A549 (cell line): ENCODE results near the gene GABRR1. TPM values are rescaled to one million over a fixed set of nuclear protein-coding genes. Genes with fewer than 3 reads are reported as not detected.

ENCODE experiments used
- ATAC-seq, 2 experiments: fragments of 200-7000 bp in 1 of 2; fragments of >200 bp in 1 of 2; cut with Nextera tagmentation in 1 of 2; cut with Tn5 transposase in 1 of 2; 3 replicates each; pipeline versions ENCODE4 v1.8.0 to v1.9.1; 2018 to 2020; ENCODE audit warnings: mild to moderate bottlenecking in 1 of 2, moderate library complexity in 1 of 2
- CTCF ChIA-PET: fragments of 300-600 bp; sonication (Branson Sonifier 250); formaldehyde crosslinking; extraction: SDS; loops from one replicate; lab custom pipeline; 2021; ENCODE audit warnings: antibody characterized with exemption, inconsistent platforms; lab: Yijun Ruan, JAX
- POLR2A ChIA-PET: fragments of 350-600 bp; formaldehyde crosslinking; extraction: SDS; loops from one replicate; lab custom pipeline; 2021; ENCODE audit warnings: antibody characterized with exemption, inconsistent platforms; lab: Yijun Ruan, JAX
- DNase-seq, 2 experiments: peaks; one replicate each; pipeline versions ENCODE4 v3.0.0 to v3.0.0-alpha.2; 2011 to 2016; ENCODE audit warnings: low read depth in 1 of 2, low spot score in 1 of 2
- FAIRE-seq: peaks from 2 replicates; lab custom pipeline; 2011; peaks lifted over from hg19 to GRCh38; lab: Jason Lieb, UNC
- H3K27ac ChIP-seq, 2 experiments: fragments of >200 bp; sonication (Bioruptor Twin); formaldehyde crosslinking; 3 replicates each; pipeline ENCODE4 v1.5.1; 2016 to 2017
- H3K4me1 ChIP-seq: fragments of >200 bp; sonication (Bioruptor Twin); formaldehyde crosslinking; 3 replicates; pipeline ENCODE4 v1.6.1; 2016
- H3K4me2 ChIP-seq: fragments of >200 bp; sonication (Bioruptor Twin); formaldehyde crosslinking; 3 replicates; pipeline ENCODE4 v1.6.1; 2016
- H3K4me3 ChIP-seq: fragments of >200 bp; sonication (Bioruptor Twin); formaldehyde crosslinking; 3 replicates; pipeline ENCODE4 v1.5.1; 2016
- H3K9me3 ChIP-seq: fragments of >200 bp; sonication (Bioruptor Twin); formaldehyde crosslinking; 3 replicates; pipeline ENCODE4 v1.6.1; 2016
- CTCF ChIP-seq: fragments of >200 bp; sonication (Bioruptor Twin); formaldehyde crosslinking; IDR thresholded peaks from 3 replicates; pipeline ENCODE4 v1.5.1; 2016
- EHF ChIP-seq: fragments of 250-450 bp; sonication (Bioruptor Pico); IDR thresholded peaks from 2 replicates; pipeline ENCODE4 v1.5.0; 2020; ENCODE audit warnings: mild to moderate bottlenecking
- EP300 ChIP-seq, 2 experiments: fragments of >200 bp; sonication (Bioruptor Twin); formaldehyde crosslinking; IDR thresholded peaks; 2 replicates in 1 of 2; 3 replicates in 1 of 2; pipeline ENCODE4 v1.6.1; 2016 to 2017
- FOSB ChIP-seq: fragments of 250-450 bp; sonication (Bioruptor Pico); IDR thresholded peaks from 2 replicates; pipeline ENCODE4 v1.5.0; 2020; ENCODE audit warnings: mild to moderate bottlenecking, moderate library complexity
- GATA3 ChIP-seq: IDR thresholded peaks from 2 replicates; pipeline ENCODE4 v1.6.1; 2012; ENCODE audit warnings: borderline replicate concordance
- HDAC2 ChIP-seq: fragments of 200-600 bp; sonication (generic); IDR thresholded peaks from 2 replicates; pipeline ENCODE4 v1.6.1; 2016
- HEYL ChIP-seq: fragments of 250-450 bp; sonication (Bioruptor Pico); IDR thresholded peaks from 2 replicates; pipeline ENCODE4 v1.8.0; 2021; ENCODE audit warnings: mild to moderate bottlenecking, moderate library complexity
- HOXB13 ChIP-seq: fragments of 250-450 bp; sonication (Bioruptor Pico); IDR thresholded peaks from 2 replicates; pipeline ENCODE4 v1.5.0; 2020; ENCODE audit warnings: low read depth, mild to moderate bottlenecking, moderate library complexity
- HOXB5 ChIP-seq: fragments of 250-450 bp; sonication (Bioruptor Pico); IDR thresholded peaks from 2 replicates; pipeline ENCODE4 v1.5.0; 2020; ENCODE audit warnings: mild to moderate bottlenecking, moderate library complexity
- MAFK ChIP-seq: fragments of 450-650 bp; IDR thresholded peaks from 2 replicates; pipeline ENCODE4 v1.6.1; 2014; ENCODE audit not compliant: partially characterized antibody
- MYC ChIP-seq: IDR thresholded peaks from 2 replicates; pipeline ENCODE4 v1.6.1; 2012; ENCODE audit warnings: mild to moderate bottlenecking, inconsistent platforms, low read length, improper control_type of control experiment, borderline replicate concordance
- PHF8 ChIP-seq: fragments of 200-600 bp; sonication (generic); IDR thresholded peaks from 2 replicates; pipeline ENCODE4 v1.6.1; 2016; ENCODE audit warnings: low read depth, mild to moderate bottlenecking, antibody characterized with exemption, moderate library complexity, borderline replicate concordance
- RARB ChIP-seq: fragments of 250-450 bp; sonication (Bioruptor Pico); IDR thresholded peaks from 2 replicates; pipeline ENCODE4 v1.8.0; 2021; ENCODE audit warnings: mild to moderate bottlenecking, moderate library complexity
- RCOR1 ChIP-seq: fragments of 150-350 bp; IDR thresholded peaks from 2 replicates; pipeline ENCODE4 v1.6.1; 2014; ENCODE audit warnings: antibody characterized with exemption, low read length, low read depth
- SREBF2 ChIP-seq: fragments of 450-650 bp; IDR thresholded peaks from 2 replicates; pipeline ENCODE4 v1.6.1; 2014; ENCODE audit warnings: mild to moderate bottlenecking, moderate library complexity
- TP53 ChIP-seq: fragments of 250-450 bp; sonication (Bioruptor Pico); IDR thresholded peaks from 2 replicates; pipeline ENCODE4 v1.5.0; 2021; ENCODE audit warnings: mild to moderate bottlenecking, moderate library complexity
- ZFP36 ChIP-seq: fragments of 450-650 bp; IDR thresholded peaks from 2 replicates; pipeline ENCODE4 v1.6.1; 2014; ENCODE audit warnings: borderline replicate concordance; ENCODE audit not compliant: partially characterized antibody
- ZNF302 ChIP-seq: fragments of 250-450 bp; sonication (Bioruptor Pico); IDR thresholded peaks from 2 replicates; pipeline ENCODE4 v1.9.0; 2021; ENCODE audit warnings: inconsistent platforms, mild to moderate bottlenecking, moderate library complexity
- WGBS: methylation state at CpG from one replicate; pipeline ENCODE4 v1.1.6; 2017; ENCODE audit errors: missing lambda C conversion rate; 5-methylcytosine and 5-hydroxymethylcytosine counted together
- polyA plus RNA-seq, 4 experiments: library from polyadenylated mRNA; depleted of rRNA in 3 of 4; stranded (reverse); fragments of >200 nt; fragmentation: RNase III in 1 of 4; extraction: RNeasy Plus Mini Kit Qiagen cat#74134 plus additional on column Dnase treatment in 1 of 4; gene quantifications; 2 replicates in 3 of 4; 3 replicates in 1 of 4; pipeline ENCODE4 v1.2.3, GENCODE V29; 2011 to 2017
- TF ChIP-seq, protein P1 (sequence below): IDR thresholded peaks from 2 replicates; pipeline ENCODE4 v1.6.1; 2012; ENCODE audit warnings: low read depth, borderline replicate concordance
- TF ChIP-seq, protein P2 (sequence below): fragments of 250-450 bp; sonication (Bioruptor Pico); IDR thresholded peaks from 2 replicates; pipeline ENCODE4 v1.5.0; 2021; ENCODE audit warnings: mild to moderate bottlenecking, moderate library complexity, borderline replicate concordance
- TF ChIP-seq, protein P3 (sequence below): fragments of 200-600 bp; sonication (generic); IDR thresholded peaks from 2 replicates; pipeline ENCODE4 v1.6.1; 2016; ENCODE audit warnings: antibody characterized with exemption, mild to moderate bottlenecking, moderate library complexity

GABRR1 gene
- polyA plus RNA-seq, 2 of the 4 experiments (the other 2 are of a cell fraction), result not detected

DNA sequence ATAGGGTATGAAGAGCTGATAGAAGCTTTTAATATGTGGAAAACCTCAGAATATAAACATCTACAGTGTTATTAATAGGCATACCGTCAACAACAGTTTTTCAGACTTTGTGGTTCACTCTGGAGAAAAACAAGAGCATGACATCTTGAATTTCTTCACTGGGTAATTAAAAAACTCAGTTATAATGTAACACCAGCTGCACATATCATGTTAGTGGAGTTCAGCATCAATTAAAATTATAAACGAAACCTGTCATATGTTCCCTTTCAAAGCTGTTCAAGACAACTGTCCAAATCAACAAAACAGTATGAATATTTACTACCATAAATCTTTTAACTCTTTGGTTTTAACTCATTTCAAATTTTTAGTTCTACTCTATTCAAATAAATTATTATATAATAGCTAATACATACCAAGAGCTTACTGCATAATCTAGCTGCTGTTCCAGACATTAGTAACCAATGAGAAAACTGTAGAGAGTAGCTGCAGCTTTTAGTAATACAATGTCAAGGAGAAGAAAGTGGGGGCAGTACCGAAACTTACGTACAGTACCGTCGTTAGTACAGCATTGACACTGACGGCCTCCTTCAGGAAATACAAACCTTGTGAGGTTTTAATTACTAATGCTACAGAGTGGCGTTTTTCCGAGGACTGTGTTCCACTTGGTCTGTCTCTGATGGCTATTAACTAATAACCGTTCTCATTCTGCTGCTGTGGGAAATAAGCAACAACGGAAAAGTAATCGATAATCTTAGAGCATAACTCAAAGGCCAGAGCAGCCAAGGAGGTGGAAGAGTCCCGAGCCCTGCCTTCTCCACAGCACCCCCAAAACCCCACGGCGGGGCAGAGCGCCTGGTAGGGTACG lies 71.8 kb downstream of the GABRR1 start:
- POLR2A ChIA-PET, result interaction anchor here (0.5 to 2.2 kb wide), 4 partner anchors 28 to 244 kb away, joined by 3 to 16 read pairs (median 5); partner anchors contain the start of genes PNRC1, SRSF12 and UBE2J1
- DNase-seq (peak; percentile 18 to 29), ATAC-seq (peak; percentile 49 to 53), FAIRE-seq (no peak)
- 10% methylated on average over 13 of the region's 17 CpGs for WGBS
- Histone ChIP-seq H3K27ac (peak overlapping the region; percentile 96 to 99), H3K4me3 (peak overlapping the region; percentile 85), H3K4me2 (peak overlapping the region; percentile 86), H3K4me1 (peaks cover 41% of the 10 kb centered on the region), H3K9me3 (no peaks in the 10 kb centered on the region)
- CTCF ChIA-PET, result interaction anchor here (1.4 to 4.1 kb wide), 2 partner anchors 13 to 162 kb away, joined by 3 to 16 read pairs; no protein-coding TSS in a partner anchor
- no peak for TF ChIP-seq HOXB13
- TF ChIP-seq EP300 (IDR thresholded peaks at IDR 0.05), result no peak
- TF ChIP-seq ZFP36, result no peak
- TF ChIP-seq CTCF, result no peak
- no peak for TF ChIP-seq HEYL (CRISPR knock-in tag)
- TF ChIP-seq RARB (CRISPR knock-in tag), result no peak
- no peak for TF ChIP-seq TP53 (CRISPR knock-in tag)
- TF ChIP-seq MYC, result no peak
- no peak for TF ChIP-seq FOSB
- TF ChIP-seq RCOR1, result no peak
- no peak for TF ChIP-seq EHF (CRISPR knock-in tag)
- TF ChIP-seq, protein P1, sequence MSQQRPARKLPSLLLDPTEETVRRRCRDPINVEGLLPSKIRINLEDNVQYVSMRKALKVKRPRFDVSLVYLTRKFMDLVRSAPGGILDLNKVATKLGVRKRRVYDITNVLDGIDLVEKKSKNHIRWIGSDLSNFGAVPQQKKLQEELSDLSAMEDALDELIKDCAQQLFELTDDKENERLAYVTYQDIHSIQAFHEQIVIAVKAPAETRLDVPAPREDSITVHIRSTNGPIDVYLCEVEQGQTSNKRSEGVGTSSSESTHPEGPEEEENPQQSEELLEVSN, result no peak
- TF ChIP-seq, protein P2, sequence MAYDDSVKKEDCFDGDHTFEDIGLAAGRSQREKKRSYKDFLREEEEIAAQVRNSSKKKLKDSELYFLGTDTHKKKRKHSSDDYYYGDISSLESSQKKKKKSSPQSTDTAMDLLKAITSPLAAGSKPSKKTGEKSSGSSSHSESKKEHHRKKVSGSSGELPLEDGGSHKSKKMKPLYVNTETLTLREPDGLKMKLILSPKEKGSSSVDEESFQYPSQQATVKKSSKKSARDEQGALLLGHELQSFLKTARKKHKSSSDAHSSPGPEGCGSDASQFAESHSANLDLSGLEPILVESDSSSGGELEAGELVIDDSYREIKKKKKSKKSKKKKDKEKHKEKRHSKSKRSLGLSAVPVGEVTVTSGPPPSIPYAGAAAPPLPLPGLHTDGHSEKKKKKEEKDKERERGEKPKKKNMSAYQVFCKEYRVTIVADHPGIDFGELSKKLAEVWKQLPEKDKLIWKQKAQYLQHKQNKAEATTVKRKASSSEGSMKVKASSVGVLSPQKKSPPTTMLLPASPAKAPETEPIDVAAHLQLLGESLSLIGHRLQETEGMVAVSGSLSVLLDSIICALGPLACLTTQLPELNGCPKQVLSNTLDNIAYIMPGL (CRISPR knock-in tag), result no peak
- no peak for TF ChIP-seq ZNF302 (CRISPR knock-in tag)
- no peak for TF ChIP-seq HOXB5 (CRISPR knock-in tag)
- TF ChIP-seq MAFK, result no peak
- no peak for TF ChIP-seq SREBF2
- TF ChIP-seq GATA3, result no peak
- TF ChIP-seq HDAC2, result no peak

DNA sequence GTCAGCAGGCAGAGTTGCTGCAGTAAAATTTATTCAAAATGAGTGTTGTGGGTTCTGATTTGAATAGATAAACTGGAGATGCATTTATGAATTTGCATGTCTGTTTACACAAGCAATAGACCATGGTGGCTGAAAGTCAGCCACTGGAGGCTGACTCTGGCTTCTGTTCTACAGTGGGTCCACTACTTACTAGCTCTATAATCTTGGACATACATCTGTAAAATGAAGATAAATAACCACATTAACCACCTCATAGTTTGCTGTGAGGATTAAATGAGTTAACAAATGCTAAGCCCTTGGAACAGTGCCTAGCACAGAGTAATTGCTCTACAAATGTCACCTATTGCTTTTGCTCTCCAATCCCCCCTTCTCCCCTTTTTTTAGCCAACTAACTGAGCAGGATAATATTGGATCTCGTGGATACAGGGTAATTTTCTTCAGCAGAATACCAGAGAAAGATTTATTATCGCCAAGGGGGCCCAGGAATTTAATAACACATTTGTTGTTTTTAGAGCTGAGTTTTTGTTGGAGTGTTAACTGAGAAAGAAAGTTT lies 72.7 kb downstream of the GABRR1 start:
- no peak for FAIRE-seq
- WGBS, result 54% methylated on average over 2 of the region's 2 CpGs
- no peak for ATAC-seq

More for the DNA sequence above, 72.7 kb downstream of the GABRR1 start:
- Histone ChIP-seq H3K9me3 (no peaks in the 10 kb centered on the region), H3K27ac (no peak overlapping the region), H3K4me2 (peak overlapping the region; percentile 86; the same call in 1 of the 3 replicates)
- CTCF ChIA-PET, result interaction anchor here (4.1 kb wide), 1 partner anchor 161 kb away, joined by 16 read pairs; no protein-coding TSS in a partner anchor
- POLR2A ChIA-PET, result interaction anchor here (2.2 kb wide), 1 partner anchor 64 kb away, joined by 16 read pairs; the partner anchor contains the start of gene PNRC1
- no peak for DNase-seq
- TF ChIP-seq, protein P3, sequence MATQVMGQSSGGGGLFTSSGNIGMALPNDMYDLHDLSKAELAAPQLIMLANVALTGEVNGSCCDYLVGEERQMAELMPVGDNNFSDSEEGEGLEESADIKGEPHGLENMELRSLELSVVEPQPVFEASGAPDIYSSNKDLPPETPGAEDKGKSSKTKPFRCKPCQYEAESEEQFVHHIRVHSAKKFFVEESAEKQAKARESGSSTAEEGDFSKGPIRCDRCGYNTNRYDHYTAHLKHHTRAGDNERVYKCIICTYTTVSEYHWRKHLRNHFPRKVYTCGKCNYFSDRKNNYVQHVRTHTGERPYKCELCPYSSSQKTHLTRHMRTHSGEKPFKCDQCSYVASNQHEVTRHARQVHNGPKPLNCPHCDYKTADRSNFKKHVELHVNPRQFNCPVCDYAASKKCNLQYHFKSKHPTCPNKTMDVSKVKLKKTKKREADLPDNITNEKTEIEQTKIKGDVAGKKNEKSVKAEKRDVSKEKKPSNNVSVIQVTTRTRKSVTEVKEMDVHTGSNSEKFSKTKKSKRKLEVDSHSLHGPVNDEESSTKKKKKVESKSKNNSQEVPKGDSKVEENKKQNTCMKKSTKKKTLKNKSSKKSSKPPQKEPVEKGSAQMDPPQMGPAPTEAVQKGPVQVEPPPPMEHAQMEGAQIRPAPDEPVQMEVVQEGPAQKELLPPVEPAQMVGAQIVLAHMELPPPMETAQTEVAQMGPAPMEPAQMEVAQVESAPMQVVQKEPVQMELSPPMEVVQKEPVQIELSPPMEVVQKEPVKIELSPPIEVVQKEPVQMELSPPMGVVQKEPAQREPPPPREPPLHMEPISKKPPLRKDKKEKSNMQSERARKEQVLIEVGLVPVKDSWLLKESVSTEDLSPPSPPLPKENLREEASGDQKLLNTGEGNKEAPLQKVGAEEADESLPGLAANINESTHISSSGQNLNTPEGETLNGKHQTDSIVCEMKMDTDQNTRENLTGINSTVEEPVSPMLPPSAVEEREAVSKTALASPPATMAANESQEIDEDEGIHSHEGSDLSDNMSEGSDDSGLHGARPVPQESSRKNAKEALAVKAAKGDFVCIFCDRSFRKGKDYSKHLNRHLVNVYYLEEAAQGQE, result no peak
- TF ChIP-seq RARB (CRISPR knock-in tag) (no peak), PHF8 (no peak)
- TF ChIP-seq, all 56 proteins: peak for 0
- no peak overlapping the region for H3K4me3 ChIP-seq
- peaks cover 50% of the 10 kb centered on the region for H3K4me1 ChIP-seq
